Medulla oblongata (tissue), 1 donor: ENCODE results near the gene TENT4A.
A peak's percentile ranks its signal among the peaks of the same experiment; 100 is the strongest.

Source experiments
- DNase-seq: peaks from one replicate; pipeline ENCODE4 v3.0.0-alpha.2; 2015; ENCODE audit errors: extremely low spot score

The TENT4A gene

DNA sequence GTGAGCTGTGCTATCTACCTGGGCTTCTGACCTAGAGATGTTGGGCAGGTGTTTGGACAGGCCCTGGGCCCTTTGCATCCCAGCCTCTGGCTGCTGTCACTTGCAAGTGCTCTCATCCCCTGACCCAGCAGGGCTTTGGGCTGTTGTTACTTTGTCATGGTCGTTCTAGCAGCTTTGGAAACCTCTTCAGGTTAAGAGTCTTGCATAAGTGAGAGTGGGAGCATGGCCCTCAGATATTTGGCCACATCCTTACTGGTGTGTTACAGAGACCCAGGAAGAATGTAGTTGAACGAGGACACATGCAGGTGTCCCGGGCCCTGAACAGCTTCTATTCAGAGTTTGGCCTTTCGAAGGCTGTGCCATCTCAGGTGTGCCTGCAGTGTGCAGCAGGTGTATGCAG lies 4.5 kb downstream of the TENT4A start:
- no peak for DNase-seq

DNA sequence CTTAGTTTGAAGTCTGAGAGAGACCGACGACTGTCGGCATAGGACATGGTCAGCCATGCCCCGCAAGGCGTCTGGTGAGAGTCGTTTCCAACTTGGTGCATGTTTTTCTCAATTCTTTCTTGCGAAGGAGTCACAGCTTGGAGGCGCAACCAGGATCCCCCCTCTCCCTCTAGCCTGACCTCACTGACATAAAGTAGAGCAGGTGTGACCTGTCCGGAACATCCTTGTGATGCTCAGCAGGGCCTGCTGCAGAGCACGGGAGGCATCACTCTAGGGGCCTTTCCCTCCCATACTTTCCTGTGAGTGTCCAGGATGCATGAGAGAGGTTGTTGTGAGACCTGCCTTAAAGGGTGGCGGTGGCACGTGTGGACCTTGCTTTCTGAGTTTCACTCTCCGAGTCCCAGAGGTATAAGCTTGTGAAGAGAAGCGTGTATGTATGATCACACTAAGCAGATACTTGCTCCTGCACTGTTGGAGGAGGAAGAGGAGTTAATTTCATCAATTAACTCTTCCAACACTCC lies 5.0 kb downstream of the TENT4A start:
- DNase-seq = no peak

DNA sequence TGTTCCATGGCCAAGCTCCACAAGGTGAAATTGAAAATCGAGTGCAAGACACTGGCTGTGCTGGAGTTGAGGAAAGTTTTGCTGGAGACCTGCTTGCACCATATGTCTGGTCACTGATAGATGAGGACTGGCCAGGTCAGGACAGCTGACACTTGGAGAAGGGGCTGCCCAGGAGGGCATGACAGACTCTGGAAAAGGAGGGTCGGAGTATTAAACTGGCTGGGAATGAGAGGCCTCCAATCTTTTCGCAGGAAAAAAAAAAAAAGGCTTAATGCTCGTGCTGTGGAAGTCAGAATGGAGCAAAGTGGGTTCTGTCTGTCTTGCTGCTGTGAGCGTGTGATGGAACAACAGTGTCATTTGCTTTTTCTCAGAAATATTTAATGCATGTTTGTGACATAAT lies 5.5 kb downstream of the TENT4A start:
- no peak for DNase-seq

DNA sequence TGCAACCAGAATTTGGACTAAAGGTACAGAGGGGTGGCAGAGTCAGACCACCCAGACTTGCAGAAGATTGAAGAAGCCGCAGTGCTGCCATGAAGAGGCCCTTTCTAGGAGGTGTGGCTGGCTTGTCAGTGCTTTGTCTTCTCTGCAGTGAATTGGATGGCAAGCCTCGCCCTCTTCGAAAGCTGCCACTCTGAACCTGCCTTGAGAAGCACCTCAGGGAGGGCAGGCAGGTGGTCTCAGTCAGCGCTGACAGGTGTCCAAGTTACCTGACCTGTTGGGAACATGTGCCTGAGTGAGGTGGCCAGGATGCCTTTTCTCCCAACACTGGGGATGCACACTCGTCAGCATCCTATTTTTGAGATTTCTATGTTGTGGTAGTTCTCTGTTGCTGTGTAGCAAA lies 6.2 kb downstream of the TENT4A start:
- no peak for DNase-seq

DNA sequence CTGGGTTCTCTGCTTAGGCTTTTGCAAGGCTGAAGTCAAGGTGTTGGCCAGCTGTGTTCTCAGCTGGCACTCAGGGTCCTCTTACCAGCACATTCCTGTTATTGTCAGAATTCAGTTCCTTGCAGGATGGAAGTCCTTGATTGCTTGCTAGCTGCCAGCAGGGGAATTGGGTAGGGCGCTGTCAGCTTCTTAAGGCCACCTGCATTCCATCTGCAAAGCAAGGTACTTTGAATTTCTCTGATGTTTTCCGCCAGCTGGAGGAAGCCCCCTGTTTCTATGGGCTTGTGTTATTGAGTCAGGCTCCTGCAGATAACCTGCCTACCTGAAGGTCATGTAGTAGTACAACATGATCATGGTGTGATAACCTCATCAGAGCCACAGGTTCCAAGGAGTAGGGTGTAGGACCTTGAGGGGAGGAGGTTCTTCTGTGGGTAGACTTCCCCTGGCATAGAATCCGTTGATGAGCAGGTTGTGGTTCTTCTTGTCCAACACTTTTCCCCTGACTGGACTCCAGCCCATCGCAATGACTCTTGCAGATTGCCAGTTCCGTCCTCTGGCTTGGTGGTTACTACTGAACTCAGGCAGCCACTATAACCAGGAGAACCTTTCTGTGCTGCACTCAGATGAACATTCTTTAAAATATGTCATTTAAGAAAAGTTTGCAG lies 6.8 kb downstream of the TENT4A start:
- DNase-seq = no peak

DNA sequence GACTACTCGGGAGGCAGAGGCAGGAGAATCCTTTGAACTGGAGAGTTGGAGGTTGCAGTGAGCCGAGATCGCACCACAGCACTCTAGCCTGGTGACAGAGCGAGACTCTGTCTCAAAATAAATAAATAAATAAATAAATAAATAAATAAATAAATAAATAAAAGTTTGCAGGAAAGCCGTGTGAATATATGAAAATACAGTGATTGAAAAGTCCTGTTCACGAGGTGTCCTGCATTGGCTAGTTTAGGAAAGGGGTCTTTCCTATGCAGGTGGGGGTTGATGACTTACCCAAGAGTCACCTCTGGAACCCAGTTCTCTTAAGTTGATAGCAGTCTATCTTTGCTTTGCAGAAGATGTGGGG lies 7.3 kb downstream of the TENT4A start:
- no peak for DNase-seq

DNA sequence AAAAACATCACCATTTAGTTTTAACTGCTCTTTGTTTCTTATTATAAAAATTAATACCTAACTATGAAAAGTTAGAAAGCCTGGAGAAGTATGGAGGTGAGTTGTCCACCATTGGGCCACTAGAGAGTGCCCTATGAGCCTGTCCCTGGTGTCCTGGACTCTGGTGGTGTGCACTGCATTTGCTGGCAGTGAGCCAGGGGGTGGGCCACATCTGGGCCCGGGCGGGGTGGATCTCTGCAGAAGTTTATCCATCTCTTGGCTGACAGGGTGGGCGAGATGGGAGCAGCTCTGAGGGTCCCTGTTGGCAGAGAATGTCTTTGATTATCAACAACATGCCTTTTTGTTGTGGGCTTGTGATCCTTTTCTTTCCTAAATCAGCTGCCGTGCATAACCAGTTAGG lies 8.2 kb downstream of the TENT4A start:
- no peak for DNase-seq

DNA sequence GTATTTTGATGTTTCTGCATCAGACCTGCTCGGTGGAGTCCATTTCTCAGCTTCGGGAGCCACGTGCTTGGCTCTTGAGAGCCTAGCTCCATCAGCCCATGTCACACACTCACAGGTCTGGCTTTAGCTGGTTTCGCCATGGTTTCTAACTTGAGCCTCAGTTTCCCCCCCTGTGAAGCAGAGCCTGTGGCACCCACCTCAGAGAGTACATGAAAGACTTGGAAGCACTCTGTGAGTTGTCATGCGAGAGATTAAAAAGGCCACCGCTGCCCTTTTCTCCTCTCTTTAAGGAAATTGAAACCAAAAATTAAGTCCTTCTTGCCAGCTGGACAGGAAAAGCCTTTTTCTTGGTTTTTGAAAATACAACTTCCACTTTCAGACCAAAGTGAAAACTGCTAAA lies 8.8 kb downstream of the TENT4A start:
- DNase-seq = peak; percentile 65

DNA sequence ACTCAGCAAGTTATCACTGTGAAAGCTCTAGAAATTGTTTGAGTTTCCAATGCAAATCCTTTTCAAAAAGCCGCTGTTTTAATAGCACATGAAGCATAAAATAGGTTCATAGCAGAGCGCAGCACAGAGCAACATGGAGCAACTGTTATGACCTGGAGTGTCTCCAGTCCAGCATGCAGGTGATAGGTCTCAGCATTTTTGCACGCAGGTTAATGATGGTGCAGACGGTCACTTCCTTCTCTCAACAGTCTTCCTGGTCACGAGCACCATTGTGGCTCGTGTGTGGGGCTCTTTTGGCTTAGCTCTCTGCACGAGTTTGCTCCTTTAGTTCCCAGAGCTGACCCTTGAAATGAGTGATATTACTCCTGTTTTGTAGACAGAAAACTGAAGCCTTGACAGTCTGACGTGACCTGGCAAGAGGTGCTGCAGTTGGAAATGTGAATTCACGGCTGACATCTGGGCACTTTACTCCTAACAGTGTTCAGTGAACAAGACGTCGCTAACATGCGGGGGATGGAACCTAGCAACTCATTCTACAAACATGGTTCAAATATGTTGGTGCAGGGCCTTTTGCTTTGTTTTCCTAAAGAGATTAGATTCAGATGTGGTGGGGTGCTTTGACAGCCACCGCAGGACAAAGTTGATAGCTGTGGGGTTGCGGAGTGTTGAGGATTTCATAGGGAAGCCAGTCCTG lies 10.0 kb downstream of the TENT4A start:
- peak; percentile 26 for DNase-seq

DNA sequence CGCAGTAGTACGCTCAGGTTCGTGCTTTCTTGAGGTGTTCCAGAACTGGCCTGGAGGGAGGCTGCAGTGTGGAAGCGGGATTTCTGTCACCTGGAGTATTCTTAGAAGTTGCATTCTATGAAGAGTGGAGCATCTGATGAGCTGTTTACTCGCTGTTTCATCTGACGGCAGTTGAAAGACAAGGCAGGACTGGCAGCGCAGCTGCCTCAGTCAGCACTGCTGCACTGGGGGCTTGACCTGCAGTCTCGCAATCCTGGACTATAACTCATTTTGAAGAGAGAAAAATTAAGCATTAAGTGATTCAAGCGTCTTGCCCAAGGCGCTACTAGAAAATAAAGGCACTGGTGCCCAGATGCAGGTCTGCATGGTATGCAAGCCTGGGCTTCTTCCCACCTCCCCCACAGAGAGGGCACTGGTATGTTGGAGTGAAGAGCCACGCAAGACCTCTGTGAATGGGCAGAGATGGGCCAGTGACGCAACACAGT lies 10.6 kb downstream of the TENT4A start:
- DNase-seq = no peak

DNA sequence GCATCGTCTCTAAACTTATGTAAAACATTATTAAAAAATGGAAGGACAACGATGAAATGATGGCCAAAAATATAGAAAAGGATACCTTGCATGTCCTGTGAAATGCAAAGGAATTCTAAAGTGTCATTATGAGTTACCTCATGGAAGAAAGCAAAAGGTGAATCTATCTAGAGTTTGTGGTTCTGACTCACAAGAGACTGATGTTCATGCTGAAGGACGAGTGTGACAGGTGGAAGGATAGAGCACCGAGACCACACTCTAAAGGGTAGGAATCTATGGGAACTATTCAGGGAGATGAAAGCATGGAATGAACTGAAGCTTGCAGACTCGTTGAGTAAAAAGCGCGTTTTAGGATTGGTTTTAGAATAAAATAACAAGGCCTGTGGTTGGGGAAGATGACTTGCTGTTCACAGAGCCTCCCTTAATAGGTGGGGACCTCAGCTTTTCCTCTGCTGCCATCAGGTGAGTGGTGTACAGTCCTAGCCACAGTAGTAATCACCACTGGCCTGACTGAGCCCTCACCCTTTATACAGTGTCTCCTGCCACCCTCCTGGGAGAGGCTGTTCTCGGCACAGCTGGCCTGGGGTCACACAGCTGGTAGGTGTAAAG lies 11.2 kb downstream of the TENT4A start:
- no peak for DNase-seq

DNA sequence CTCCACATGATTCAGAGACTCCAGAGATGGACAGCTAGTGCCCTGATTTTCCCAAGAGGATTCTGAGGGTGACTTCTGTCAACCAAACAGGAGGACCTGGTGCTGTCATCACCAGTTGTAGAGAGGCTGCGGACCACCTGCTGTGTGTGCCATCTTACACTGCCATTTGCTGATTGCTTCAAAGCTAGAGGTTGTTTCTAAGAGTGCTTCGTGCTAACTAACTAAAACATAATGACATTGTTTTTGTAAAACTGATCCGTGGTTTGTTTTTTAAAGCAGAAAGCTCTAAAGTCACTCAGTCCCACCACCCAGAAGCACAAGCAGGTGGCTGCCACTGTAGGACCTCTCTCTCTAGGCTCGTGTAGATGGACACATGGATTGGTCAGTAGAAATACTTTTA lies 12.2 kb downstream of the TENT4A start:
- DNase-seq = no peak

DNA sequence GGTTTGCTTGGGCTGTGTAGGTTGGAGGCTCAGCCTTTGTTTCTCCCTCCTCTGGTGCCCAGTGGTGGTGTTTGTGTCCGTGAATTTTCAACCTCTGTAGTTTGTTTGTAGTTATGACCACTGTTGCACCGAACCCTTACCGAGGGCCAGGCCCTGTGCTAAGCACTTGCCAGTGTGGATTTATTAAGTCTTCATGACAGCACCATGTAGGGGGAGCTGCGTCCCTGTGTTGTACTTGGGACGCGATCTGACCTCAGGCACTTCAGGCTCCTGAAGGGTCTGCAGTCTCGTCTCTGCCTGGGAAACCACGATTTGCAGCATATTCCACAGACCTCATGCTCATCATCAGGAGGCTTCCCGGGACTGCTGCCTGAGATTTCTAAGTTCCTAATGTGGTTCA lies 12.8 kb downstream of the TENT4A start:
- DNase-seq = no peak

DNA sequence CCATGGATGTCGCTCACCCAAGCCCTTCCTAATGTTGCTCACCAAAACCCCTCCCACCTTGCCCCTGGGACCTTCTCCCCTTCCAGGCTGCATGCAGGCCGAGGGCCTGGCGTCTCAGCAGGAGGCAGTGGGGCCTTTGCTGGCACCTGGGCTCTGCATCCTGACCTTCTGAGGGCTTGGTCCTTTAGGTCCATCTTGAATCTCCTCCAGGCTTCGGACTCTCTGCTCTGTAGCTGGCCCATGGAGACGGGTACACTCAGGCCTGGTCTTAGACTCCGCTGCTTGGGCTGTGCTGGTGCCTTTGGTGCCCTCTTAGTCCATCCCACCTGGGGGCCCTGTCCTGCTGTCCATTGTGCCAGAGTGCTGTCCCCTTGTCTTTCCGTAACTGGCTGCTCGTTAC lies 14.0 kb downstream of the TENT4A start:
- DNase-seq = no peak

DNA sequence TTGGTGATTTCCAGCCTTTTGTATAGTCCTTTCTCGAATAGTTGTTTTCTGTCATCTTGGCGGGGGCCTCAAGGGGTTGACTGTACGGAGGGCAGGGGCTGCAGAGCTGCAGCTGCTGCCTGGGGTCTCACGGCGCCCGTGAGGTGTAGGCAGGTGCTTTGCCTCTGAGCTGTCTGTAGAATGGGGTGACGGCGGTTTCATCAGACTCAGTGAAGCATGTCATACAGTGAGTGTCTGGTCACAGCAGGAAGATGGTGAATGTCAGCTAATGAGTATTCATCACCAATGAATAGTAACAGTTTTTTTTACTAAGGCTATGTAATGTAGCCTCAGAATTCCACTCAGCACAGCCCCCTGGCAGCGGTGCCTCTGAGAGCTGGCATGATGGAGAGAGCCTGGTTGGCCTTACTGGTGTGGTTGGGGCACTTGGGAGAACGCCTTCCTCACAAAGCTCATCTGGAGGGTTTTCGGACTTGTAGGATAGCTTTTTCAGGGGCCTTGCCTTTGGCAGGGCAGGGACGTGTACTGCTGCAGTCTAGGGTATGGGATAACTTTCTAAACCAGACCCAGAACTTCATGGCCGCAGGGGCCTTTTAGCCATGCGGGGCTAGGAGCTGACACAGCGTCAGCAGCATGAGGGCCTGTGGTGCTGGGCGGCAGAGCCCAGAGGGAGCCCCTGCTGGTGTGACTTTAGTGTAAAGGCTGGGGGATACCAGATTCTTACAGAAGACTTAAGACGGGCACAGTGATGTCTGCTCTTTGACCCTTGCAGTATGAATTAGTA lies 15.0 kb downstream of the TENT4A start:
- DNase-seq = no peak

DNA sequence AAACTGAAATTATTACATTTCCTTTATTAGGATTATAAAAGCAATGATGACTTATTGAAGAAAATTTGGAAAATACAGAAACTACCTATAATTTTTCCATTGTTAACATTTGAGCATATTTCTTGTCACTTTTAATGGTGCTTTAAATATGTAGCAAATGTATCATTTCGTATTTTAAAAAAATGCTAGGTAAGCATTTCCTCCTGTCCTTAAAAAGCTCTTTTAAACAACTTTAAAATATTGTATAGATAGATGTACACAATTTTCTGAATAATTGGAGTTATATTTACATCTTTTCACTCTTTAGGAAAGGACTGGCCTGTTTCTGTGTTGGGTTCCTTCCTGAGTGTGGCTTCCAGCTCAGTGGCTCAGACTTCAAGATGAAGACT lies 15.6 kb downstream of the TENT4A start:
- no peak for DNase-seq

DNA sequence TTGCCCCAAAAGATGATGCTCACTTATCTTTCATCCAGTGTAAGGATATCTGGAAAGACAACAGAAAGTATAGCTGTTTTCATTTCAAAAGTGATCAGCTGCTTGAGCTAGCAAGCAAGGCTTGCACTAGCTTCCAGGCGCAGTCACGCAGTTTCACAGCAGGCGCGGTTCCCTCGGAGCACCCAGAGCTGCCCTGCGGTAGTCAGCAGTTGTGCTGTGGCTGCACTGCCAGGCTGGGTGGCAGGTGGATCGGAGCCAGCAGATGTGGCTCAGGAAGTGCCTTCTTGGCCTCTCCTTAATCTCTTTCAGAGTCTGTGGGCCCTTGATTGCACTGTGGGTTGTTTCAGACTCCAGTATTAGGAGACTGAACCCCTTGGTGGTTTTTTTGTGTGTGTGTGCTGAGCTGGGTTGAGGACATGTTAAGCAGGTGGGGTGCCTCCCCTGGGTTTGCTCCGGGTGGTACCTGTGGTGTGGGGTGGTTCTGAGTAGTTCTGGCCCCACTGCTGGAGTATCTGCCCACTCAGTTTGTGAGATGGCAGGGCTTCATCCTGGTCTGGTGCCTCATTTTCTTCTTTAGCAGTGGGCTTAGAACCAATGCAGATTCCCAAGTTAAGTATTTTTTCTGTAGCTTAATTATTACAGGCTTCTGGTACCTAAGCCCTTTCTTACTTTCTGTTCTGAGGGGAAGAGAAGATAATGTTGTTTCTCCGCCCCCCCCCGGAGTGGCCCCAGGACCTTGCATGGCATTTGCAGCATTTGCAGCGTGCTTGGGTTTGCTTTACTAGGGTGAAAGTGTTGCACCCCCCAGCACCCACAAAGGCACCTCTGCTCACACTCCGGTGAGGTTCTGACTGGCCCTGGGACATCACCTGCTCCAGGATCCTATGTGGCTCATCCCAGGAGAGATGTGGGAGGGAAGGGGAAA lies 16.4 kb downstream of the TENT4A start:
- no peak for DNase-seq

DNA sequence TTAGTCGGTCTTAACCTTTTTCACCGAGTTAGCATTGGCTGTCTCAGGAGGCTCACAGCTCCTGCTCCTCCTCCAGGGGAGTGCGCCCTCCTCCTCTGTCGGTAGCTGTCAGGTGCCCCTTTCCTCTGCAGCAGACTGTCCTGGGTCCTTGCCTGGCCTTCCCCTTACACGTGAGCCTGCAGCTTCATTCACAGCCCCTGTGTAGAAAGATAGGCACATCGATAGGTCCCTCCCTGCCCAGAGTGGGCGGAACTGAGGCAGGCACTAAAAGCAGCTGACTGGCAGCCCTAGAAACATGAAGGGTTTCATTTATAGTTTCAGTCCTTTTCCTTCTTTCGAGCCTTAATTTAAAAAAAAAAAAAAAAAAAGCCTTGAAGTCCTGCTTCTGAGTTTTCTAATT lies 17.2 kb downstream of the TENT4A start:
- no peak for DNase-seq

DNA sequence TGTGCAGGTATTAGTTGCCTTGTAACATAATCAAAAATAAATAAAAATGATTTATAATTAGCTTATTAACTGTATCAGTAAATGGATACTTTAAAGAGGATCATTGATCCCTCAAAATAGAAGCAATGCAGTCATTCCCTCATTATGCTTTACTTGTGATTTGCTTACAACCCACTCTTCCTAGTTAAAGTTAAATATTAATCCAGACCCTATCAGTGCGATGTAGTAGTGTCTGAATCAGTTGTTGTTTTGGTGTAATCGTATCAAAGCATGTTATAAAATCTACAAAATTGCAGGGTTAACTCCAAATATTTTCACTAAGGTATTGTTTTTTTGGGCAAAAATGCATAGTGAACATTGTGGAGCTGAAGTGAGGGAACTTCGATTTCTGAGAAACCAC lies 17.6 kb downstream of the TENT4A start:
- DNase-seq = no peak

DNA sequence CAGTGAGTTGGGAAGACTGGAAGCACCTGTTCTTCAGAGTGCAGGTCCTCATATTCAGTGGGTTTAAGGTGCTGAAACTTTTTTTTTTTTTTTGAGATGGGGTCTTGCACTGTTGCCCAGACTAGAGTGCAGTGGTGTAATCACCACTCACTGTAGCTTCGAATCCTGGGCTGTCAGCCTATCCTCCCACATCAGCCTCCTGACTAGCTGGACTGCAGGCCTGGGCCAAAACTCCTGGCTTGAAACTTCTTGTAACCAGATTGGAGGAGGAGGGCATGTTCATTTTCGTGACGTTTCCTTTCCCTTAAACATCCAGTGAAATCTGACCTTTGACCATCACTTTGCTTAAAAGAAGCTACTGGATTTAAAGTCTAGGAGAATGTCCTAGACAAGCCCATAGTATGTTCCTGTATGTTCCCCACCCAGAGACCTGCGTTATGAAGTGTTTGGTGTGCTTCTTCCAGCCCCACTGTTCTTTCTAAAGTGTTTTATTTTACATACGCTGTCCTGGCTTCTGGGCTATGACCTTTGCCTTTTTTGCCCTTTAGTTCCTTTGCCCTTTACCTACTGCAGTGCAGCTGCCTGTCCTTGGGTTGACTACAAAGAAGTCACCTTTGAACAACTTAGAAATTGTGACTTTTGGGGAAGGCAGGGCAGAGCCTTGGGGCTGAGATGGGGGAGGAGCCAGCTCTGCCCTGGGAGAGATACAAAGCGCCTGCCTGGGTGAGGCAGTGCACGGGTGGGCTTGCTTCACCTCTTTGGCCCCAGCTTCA lies 18.4 kb downstream of the TENT4A start:
- no peak for DNase-seq
